ENCODE data around the gene EPM2AIP1.

GRCh38 chr3:36943601-36944000 is 49.3 kb downstream of the EPM2AIP1 start:
- TF ChIP-seq MAX (IDR thresholded peaks at IDR 0.05) (no peak), CTCF (IDR thresholded peaks at IDR 0.05) (no peak), MYC (IDR thresholded peaks at IDR 0.05; ENCODE audit: borderline replicate concordance, low read length) (no peak), RAD21 (conservative IDR thresholded peaks at IDR 0.05 in 1 of 2, IDR thresholded peaks at IDR 0.05 in 1 of 2) (no peak), BHLHE40 (IDR thresholded peaks at IDR 0.05; ENCODE audit: low read depth, low read length) (no peak), EP300 (IDR thresholded peaks at IDR 0.05) (no peak), CHD2 (IDR thresholded peaks at IDR 0.05; ENCODE audit: low read length, partially characterized antibody) (no peak), SMC3 (IDR thresholded peaks at IDR 0.05) (no peak)
